ENCODE data around the gene CACTIN. TPM values are rescaled to one million over a fixed set of nuclear protein-coding genes. Genes with fewer than 3 reads are reported as not detected.

CACTIN gene
- total RNA-seq, 1 experiment from 2014 or later: 18.6 TPM

DNA sequence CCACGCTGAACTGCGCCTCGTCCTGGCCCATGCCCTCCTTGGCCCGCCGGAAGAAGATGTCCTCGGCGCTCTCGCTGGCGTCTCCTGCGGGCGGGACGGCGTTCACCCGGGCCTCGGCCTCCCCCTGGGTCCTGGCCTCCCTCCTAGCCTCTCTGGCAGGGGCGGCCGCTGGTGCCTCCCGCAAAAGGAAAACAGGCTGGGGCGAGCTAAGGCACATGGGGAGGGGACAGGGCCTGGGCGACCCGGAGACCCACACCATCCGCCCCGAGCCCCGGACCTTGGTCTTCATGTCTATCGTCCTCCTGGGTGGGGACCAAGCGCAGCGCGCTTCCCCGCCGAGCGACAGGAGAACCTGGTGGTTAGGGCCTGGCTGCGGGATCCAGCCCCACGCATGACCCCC lies 14.3 kb downstream of the CACTIN start:
- H3K4me3 ChIP-seq: no peak overlapping the region
- H3K36me3 ChIP-seq (ENCODE audit: low read depth): no peaks in the 10 kb centered on the region
- no peak for TF ChIP-seq EZH2 (IDR thresholded peaks at IDR 0.05; ENCODE audit: low read depth)
- TF ChIP-seq, protein P1, sequence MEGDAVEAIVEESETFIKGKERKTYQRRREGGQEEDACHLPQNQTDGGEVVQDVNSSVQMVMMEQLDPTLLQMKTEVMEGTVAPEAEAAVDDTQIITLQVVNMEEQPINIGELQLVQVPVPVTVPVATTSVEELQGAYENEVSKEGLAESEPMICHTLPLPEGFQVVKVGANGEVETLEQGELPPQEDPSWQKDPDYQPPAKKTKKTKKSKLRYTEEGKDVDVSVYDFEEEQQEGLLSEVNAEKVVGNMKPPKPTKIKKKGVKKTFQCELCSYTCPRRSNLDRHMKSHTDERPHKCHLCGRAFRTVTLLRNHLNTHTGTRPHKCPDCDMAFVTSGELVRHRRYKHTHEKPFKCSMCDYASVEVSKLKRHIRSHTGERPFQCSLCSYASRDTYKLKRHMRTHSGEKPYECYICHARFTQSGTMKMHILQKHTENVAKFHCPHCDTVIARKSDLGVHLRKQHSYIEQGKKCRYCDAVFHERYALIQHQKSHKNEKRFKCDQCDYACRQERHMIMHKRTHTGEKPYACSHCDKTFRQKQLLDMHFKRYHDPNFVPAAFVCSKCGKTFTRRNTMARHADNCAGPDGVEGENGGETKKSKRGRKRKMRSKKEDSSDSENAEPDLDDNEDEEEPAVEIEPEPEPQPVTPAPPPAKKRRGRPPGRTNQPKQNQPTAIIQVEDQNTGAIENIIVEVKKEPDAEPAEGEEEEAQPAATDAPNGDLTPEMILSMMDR (conservative IDR thresholded peaks at IDR 0.05): no peak
- 0 out of 2 replicates have a peak, but pooled peaks cover 7% of the 10 kb centered on the region for H3F3A ChIP-seq (ENCODE audit: insufficient read depth, low read depth)
- H4K20me1 ChIP-seq (ENCODE audit: insufficient read depth): no peaks in the 10 kb centered on the region
- POLR2A ChIA-PET (ENCODE audit: unreplicated experiment): no interaction called here
- H3K27me3 ChIP-seq (ENCODE audit: insufficient read depth, low read depth): no peaks in the 10 kb centered on the region
- no peak for DNase-seq
- no TSS peak for BruUV-seq (replicated peaks)
- no peak overlapping the region for H3K27ac ChIP-seq
- CTCF ChIA-PET: no interaction called here
- H3K4me2 ChIP-seq: no peak overlapping the region
- H2AFZ ChIP-seq: no peak overlapping the region
- intact Hi-C loops (cut with micrococcal nuclease; ENCODE audit: unreplicated experiment): no loop called here
- H3K9me2 ChIP-seq (ENCODE audit: insufficient read depth): no peaks in the 10 kb centered on the region
- H3K4me1 ChIP-seq (replicated peaks; ENCODE audit: insufficient read depth): no peaks in the 10 kb centered on the region
- no peaks in the 10 kb centered on the region for H3K9me3 ChIP-seq (ENCODE audit: insufficient read depth, low read depth)
- H3K79me2 ChIP-seq (ENCODE audit: low read depth): no peaks in the 10 kb centered on the region

GRCh38 chr19:3611841-3612240 lies 14.7 kb downstream of the CACTIN start:
- H3K4me1 ChIP-seq (replicated peaks; ENCODE audit: insufficient read depth): no peaks in the 10 kb centered on the region
- BruUV-seq (replicated peaks): no TSS peak
- H3K4me3 ChIP-seq: no peak overlapping the region
- ChIA-PET CTCF (no interaction called here), POLR2A (ENCODE audit: unreplicated experiment) (no interaction called here)
- TF ChIP-seq, protein P1 (conservative IDR thresholded peaks at IDR 0.05): no peak
- no peak for TF ChIP-seq EZH2 (IDR thresholded peaks at IDR 0.05; ENCODE audit: low read depth)
- no peak overlapping the region for H3K4me2 ChIP-seq
- DNase-seq: no peak
- no peaks in the 10 kb centered on the region for H3K27me3 ChIP-seq (ENCODE audit: insufficient read depth, low read depth)
- H3K9me3 ChIP-seq (ENCODE audit: insufficient read depth, low read depth): no peaks in the 10 kb centered on the region
- H4K20me1 ChIP-seq (ENCODE audit: insufficient read depth): no peaks in the 10 kb centered on the region
- intact Hi-C loops (cut with micrococcal nuclease; ENCODE audit: unreplicated experiment): no loop called here
- 0 out of 2 replicates have a peak, but pooled peaks cover 7% of the 10 kb centered on the region for H3F3A ChIP-seq (ENCODE audit: insufficient read depth, low read depth)
- H3K36me3 ChIP-seq (ENCODE audit: low read depth): no peaks in the 10 kb centered on the region
- H3K9me2 ChIP-seq (ENCODE audit: insufficient read depth): no peaks in the 10 kb centered on the region
- H2AFZ ChIP-seq: no peak overlapping the region
- H3K79me2 ChIP-seq (ENCODE audit: low read depth): no peaks in the 10 kb centered on the region
- H3K27ac ChIP-seq: no peak overlapping the region

DNA sequence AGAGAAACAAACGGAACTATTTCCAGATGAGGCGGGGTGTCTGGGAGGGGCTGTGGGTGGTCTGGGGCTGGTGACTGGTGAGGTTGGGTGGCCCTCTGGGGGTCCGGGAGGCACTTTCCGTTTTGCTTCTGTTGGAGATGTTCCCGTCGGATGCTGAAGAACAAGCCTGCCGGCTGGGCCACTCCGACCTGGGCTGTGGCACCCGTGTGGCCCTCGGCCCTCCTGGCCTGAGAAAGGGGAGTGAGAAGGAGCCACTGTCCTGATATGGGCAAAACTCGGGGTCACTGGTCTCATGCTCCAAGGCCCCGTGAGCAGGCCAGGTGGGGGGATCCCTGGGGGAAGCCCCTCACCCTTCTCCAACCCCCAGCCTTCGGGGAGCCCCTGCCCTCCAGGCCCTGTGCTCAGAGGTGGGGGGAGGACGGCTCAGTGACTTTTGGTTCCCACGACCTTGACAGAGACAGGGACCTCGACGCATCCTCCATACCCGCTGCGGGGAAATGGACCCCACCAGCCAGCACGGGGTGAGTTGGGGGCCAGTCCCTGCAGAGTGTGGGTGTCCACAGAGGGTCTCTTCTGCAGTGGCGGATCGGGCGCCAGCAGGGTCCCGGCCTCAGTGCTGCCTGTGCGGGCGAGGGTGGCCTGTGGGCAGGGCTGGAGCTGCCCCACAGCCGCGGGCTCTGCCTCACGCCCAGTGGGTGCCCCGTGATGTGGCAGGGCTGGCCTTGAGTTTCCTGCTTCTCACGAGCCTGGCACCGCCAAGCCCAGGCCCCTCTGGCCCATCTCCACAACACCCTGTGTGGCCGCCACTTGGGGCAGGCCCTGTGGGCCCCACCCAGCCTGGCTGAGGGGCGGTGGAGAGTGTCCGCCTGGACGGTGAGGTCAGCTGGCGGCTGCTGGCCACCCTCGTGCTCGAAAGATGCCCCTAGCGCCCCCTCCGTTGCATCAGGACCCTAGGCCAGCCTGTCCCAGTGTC lies 15.6 kb downstream of the CACTIN start:
- CTCF ChIA-PET: no interaction called here
- H3K27ac ChIP-seq: no peak overlapping the region
- no peaks in the 10 kb centered on the region for H3K36me3 ChIP-seq (ENCODE audit: low read depth)
- H3K4me2 ChIP-seq: no peak overlapping the region
- no peaks in the 10 kb centered on the region for H3K9me3 ChIP-seq (ENCODE audit: insufficient read depth, low read depth)
- H3K79me2 ChIP-seq (ENCODE audit: low read depth): no peaks in the 10 kb centered on the region
- H2AFZ ChIP-seq: no peak overlapping the region
- POLR2A ChIA-PET (ENCODE audit: unreplicated experiment): no interaction called here
- no peaks in the 10 kb centered on the region for H3K27me3 ChIP-seq (ENCODE audit: insufficient read depth, low read depth)
- no peaks in the 10 kb centered on the region for H3K9me2 ChIP-seq (ENCODE audit: insufficient read depth)
- H4K20me1 ChIP-seq (ENCODE audit: insufficient read depth): no peaks in the 10 kb centered on the region
- H3K4me1 ChIP-seq (replicated peaks; ENCODE audit: insufficient read depth): 0 out of 2 replicates have a peak, but pooled peaks cover 2% of the 10 kb centered on the region
- H3K4me3 ChIP-seq: no peak overlapping the region
- TF ChIP-seq, protein P1 (conservative IDR thresholded peaks at IDR 0.05): no peak
- no peak for TF ChIP-seq EZH2 (IDR thresholded peaks at IDR 0.05; ENCODE audit: low read depth)
- BruUV-seq (replicated peaks): no TSS peak
- DNase-seq: no peak
- intact Hi-C loops (cut with micrococcal nuclease; ENCODE audit: unreplicated experiment): no loop called here
- H3F3A ChIP-seq (ENCODE audit: insufficient read depth, low read depth): 0 out of 2 replicates have a peak, but pooled peaks cover 7% of the 10 kb centered on the region
